Stimulated activated CD4-positive, alpha-beta T cell treated with anti-CD3 and anti-CD28 coated beads, Interleukin-12 subunit alpha, Interleukin-12 subunit beta, amount 100 ng/mL, for 4 hours (primary cell): ENCODE results near the gene LRCH1.
A peak's percentile ranks its signal among the peaks of the same experiment; 100 is the strongest.

Source experiments
- DNase-seq: peaks from one replicate; pipeline ENCODE4 v3.0.0-alpha.2; 2020

LRCH1 gene

GRCh38 chr13:46535825-46536224, 17.1 kb upstream of the LRCH1 start:
- DNase-seq: no peak

GRCh38 chr13:46536341-46536740, 16.6 kb upstream of the LRCH1 start:
- no peak for DNase-seq

GRCh38 chr13:46539231-46539630, 13.7 kb upstream of the LRCH1 start:
- DNase-seq: no peak

- no peak for DNase-seq
Measured at GRCh38 chr13:46541210-46541609, 11.8 kb upstream of the LRCH1 start.

GRCh38 chr13:46542833-46543232, 10.1 kb upstream of the LRCH1 start:
- no peak for DNase-seq

- DNase-seq: no peak
Measured at GRCh38 chr13:46543287-46543686, 9.7 kb upstream of the LRCH1 start.

- DNase-seq: no peak
Measured at GRCh38 chr13:46544208-46544607, 8.8 kb upstream of the LRCH1 start.

GRCh38 chr13:46544811-46545210, 8.2 kb upstream of the LRCH1 start:
- DNase-seq: no peak

- DNase-seq: no peak
Measured at GRCh38 chr13:46546084-46546768, 6.7 kb upstream of the LRCH1 start.

GRCh38 chr13:46550822-46551221, 2.1 kb upstream of the LRCH1 start:
- DNase-seq: no peak

- peak; percentile 69 for DNase-seq
Measured at GRCh38 chr13:46551410-46552302, 1.3 kb upstream of the LRCH1 start.

- no peak for DNase-seq
Measured at GRCh38 chr13:46552303-46552682, 677 bp upstream of the LRCH1 start.

- DNase-seq: peak; percentile 32
Measured at GRCh38 chr13:46553521-46553885, 533 bp downstream of the LRCH1 start.

GRCh38 chr13:46553886-46554858, 1.2 kb downstream of the LRCH1 start:
- peak; percentile 65 for DNase-seq

GRCh38 chr13:46554951-46555350, 2.0 kb downstream of the LRCH1 start:
- no peak for DNase-seq

GRCh38 chr13:46555722-46556417, 2.9 kb downstream of the LRCH1 start:
- no peak for DNase-seq

GRCh38 chr13:46556418-46556779, 3.4 kb downstream of the LRCH1 start:
- DNase-seq: no peak

GRCh38 chr13:46559272-46559805, 6.4 kb downstream of the LRCH1 start:
- DNase-seq: no peak

- DNase-seq: no peak
Measured at GRCh38 chr13:46560778-46561177, 7.8 kb downstream of the LRCH1 start.

- DNase-seq: no peak
Measured at GRCh38 chr13:46561286-46561685, 8.3 kb downstream of the LRCH1 start.

- no peak for DNase-seq
Measured at GRCh38 chr13:46561691-46562090, 8.7 kb downstream of the LRCH1 start.

- no peak for DNase-seq
Measured at GRCh38 chr13:46562152-46562551, 9.2 kb downstream of the LRCH1 start.
